ENCODE results near the gene CROCC.

CROCC gene

GRCh38 chr1:16984717-16985116 lies 63.0 kb downstream of the CROCC start:
- no peak for DNase-seq (ENCODE audit: low spot score)

GRCh38 chr1:16986113-16986512 lies 64.4 kb downstream of the CROCC start:
- DNase-seq (ENCODE audit: low spot score): no peak

GRCh38 chr1:16986560-16986959 lies 64.8 kb downstream of the CROCC start:
- DNase-seq (ENCODE audit: low spot score): no peak

- peak; percentile 91 for DNase-seq (ENCODE audit: low spot score)
Measured at GRCh38 chr1:16986962-16987361, 65.2 kb downstream of the CROCC start.

- no peak for DNase-seq (ENCODE audit: low spot score)
Measured at GRCh38 chr1:16988210-16988609, 66.5 kb downstream of the CROCC start.

- DNase-seq (ENCODE audit: low spot score): no peak
Measured at GRCh38 chr1:16989676-16990391, 68.1 kb downstream of the CROCC start.

- DNase-seq (ENCODE audit: low spot score): no peak
Measured at GRCh38 chr1:16991571-16991970, 69.8 kb downstream of the CROCC start.

GRCh38 chr1:16992102-16992501 lies 70.4 kb downstream of the CROCC start:
- DNase-seq (ENCODE audit: low spot score): no peak

- DNase-seq (ENCODE audit: low spot score): no peak
Measured at GRCh38 chr1:16992675-16993074, 70.9 kb downstream of the CROCC start.

GRCh38 chr1:16993521-16994038 lies 71.8 kb downstream of the CROCC start:
- DNase-seq (ENCODE audit: low spot score): no peak

- no peak for DNase-seq (ENCODE audit: low spot score)
Measured at GRCh38 chr1:16996845-16997244, 75.1 kb downstream of the CROCC start.

GRCh38 chr1:16998589-16998988 lies 76.9 kb downstream of the CROCC start:
- DNase-seq (ENCODE audit: low spot score): no peak

GRCh38 chr1:16999863-17000262 lies 78.1 kb downstream of the CROCC start:
- no peak for DNase-seq (ENCODE audit: low spot score)

GRCh38 chr1:17001760-17002523 lies 80.2 kb downstream of the CROCC start:
- no peak for DNase-seq (ENCODE audit: low spot score)

- no peak for DNase-seq (ENCODE audit: low spot score)
Measured at GRCh38 chr1:17002524-17002902, 80.8 kb downstream of the CROCC start.

GRCh38 chr1:17004466-17005364 lies 83.0 kb downstream of the CROCC start:
- no peak for DNase-seq (ENCODE audit: low spot score)

GRCh38 chr1:17005365-17005740 lies 83.6 kb downstream of the CROCC start:
- DNase-seq (ENCODE audit: low spot score): no peak

- DNase-seq (ENCODE audit: low spot score): no peak
Measured at GRCh38 chr1:17007121-17007520, 85.4 kb downstream of the CROCC start.

- DNase-seq (ENCODE audit: low spot score): no peak
Measured at GRCh38 chr1:17008208-17008855, 86.6 kb downstream of the CROCC start.

- DNase-seq (ENCODE audit: low spot score): no peak
Measured at GRCh38 chr1:17009706-17010105, 88.0 kb downstream of the CROCC start.

- DNase-seq (ENCODE audit: low spot score): no peak
Measured at GRCh38 chr1:17011092-17011438, 89.3 kb downstream of the CROCC start.
